GM19240 (cell line): ENCODE measurements around the gene WFDC1.

Source experiments
- DNase-seq: peaks from one replicate; pipeline ENCODE4 v3.0.0; 2011; ENCODE audit warnings: low spot score; ENCODE audit not compliant: insufficient read length

WFDC1 gene

GRCh38 chr16:84272740-84273320 is 21.8 kb upstream of the WFDC1 start:
- DNase-seq, result no peak

GRCh38 chr16:84274515-84274914 is 20.2 kb upstream of the WFDC1 start:
- DNase-seq, result no peak

- DNase-seq, result no peak
These were observed 19.0 kb upstream of the WFDC1 start for GRCh38 chr16:84275585-84276151.

- peak; percentile 35 for DNase-seq
These were observed 17.3 kb upstream of the WFDC1 start for GRCh38 chr16:84277244-84277823.

GRCh38 chr16:84278333-84278732 is 16.3 kb upstream of the WFDC1 start:
- DNase-seq, result no peak

GRCh38 chr16:84278968-84279367 is 15.7 kb upstream of the WFDC1 start:
- DNase-seq, result no peak

- DNase-seq, result no peak
These were observed 14.8 kb upstream of the WFDC1 start for GRCh38 chr16:84279881-84280280.

- DNase-seq, result no peak
These were observed 13.6 kb upstream of the WFDC1 start for GRCh38 chr16:84281074-84281473.

- DNase-seq, result no peak
These were observed 12.1 kb upstream of the WFDC1 start for GRCh38 chr16:84282533-84282932.

- DNase-seq, result no peak
These were observed 11.1 kb upstream of the WFDC1 start for GRCh38 chr16:84283314-84284153.

GRCh38 chr16:84284154-84284722 is 10.4 kb upstream of the WFDC1 start:
- no peak for DNase-seq

- no peak for DNase-seq
These were observed 8.0 kb upstream of the WFDC1 start for GRCh38 chr16:84286578-84287240.

GRCh38 chr16:84288902-84289301 is 5.8 kb upstream of the WFDC1 start:
- DNase-seq, result no peak

GRCh38 chr16:84291226-84291625 is 3.5 kb upstream of the WFDC1 start:
- DNase-seq, result no peak

GRCh38 chr16:84292011-84292410 is 2.7 kb upstream of the WFDC1 start:
- no peak for DNase-seq

GRCh38 chr16:84293406-84293805 is 1.3 kb upstream of the WFDC1 start:
- no peak for DNase-seq

GRCh38 chr16:84294117-84294516 is 561 bp upstream of the WFDC1 start:
- no peak for DNase-seq

- no peak for DNase-seq
These were observed 654 bp downstream of the WFDC1 start for GRCh38 chr16:84295203-84295860.

- no peak for DNase-seq
These were observed 3.8 kb downstream of the WFDC1 start for GRCh38 chr16:84298376-84298899.

GRCh38 chr16:84299734-84300440 is 5.2 kb downstream of the WFDC1 start:
- no peak for DNase-seq
